HG02642 (cell line): ENCODE results near the gene FAM78B.

Source experiments
- ATAC-seq: cut with Tn5 transposase; IDR thresholded peaks from one replicate; pipeline ENCODE4 v1.9.1; 2021; ENCODE audit warnings: mild to moderate bottlenecking; ENCODE audit not compliant: unreplicated experiment, poor library complexity

Gene FAM78B

GRCh38 chr1:166080967-166081870 is 85.6 kb downstream of the FAM78B start:
- ATAC-seq, result no peak

- no peak for ATAC-seq
Measured at GRCh38 chr1:166080277-166080966, 86.4 kb downstream of the FAM78B start.

GRCh38 chr1:166079276-166079675 is 87.5 kb downstream of the FAM78B start:
- ATAC-seq, result no peak

DNA sequence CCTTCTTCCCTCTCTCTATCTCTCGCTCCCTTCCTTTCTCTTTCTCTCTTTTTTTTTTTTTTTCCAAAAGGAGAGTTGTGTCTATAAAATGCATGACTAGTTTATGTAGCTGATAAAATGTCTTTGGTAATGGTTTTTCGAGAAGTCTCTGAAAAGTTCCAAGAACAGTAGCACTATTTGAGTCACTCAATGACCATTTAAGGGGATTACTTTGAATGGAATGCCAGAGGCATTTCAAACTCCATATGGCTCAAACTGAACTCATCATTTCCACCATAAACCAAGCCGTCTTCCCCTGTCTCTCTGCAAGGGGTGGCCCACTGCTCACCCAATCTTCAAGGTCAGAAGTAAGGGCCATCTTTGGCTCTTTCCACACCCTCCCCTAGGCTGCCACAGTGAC is 93.3 kb downstream of the FAM78B start:
- no peak for ATAC-seq

DNA sequence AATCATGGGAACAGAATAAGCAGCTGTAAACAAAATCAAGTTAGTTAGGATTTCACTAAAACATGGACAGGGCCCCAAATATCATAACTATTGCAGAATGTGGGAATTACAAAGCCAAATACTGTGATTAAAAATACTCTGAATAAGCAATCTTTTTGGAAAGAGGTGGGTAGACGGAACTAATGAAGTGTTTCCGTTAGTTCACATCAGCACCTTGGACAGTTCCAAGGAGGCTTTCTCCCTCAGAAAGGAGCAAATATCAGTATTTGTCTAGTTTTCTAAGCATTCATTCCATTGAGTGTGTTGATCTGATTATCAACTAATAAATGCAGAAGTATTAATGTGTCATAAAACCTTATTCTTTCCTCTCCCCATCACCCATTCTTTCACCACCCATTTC is 97.4 kb downstream of the FAM78B start:
- ATAC-seq, result no peak

DNA sequence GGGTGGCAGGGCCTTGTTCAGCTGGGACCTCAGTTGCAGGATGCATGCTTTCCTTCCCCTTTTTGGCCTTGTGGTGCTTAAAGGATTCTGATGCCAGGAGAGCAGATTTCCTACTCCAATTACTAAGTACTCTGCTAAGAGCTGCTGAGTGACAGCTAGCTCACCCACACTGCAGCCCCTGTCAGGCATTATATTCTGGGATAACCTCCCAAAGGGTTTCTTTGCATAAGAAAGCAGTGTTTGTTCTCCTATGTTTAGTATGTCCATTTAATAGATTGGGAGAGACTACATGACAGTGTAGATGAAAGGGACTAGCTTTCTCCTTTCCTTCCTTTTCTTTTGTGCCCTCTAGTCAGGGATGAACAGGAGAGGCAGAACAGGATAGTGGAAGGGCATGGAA is 100.7 kb downstream of the FAM78B start:
- no peak for ATAC-seq

- ATAC-seq, result no peak
Measured at GRCh38 chr1:166064951-166065350, 101.8 kb downstream of the FAM78B start.

- no peak for ATAC-seq
Measured at GRCh38 chr1:166064313-166064926, 102.4 kb downstream of the FAM78B start.

GRCh38 chr1:166063701-166064100 is 103.1 kb downstream of the FAM78B start:
- ATAC-seq, result no peak

DNA sequence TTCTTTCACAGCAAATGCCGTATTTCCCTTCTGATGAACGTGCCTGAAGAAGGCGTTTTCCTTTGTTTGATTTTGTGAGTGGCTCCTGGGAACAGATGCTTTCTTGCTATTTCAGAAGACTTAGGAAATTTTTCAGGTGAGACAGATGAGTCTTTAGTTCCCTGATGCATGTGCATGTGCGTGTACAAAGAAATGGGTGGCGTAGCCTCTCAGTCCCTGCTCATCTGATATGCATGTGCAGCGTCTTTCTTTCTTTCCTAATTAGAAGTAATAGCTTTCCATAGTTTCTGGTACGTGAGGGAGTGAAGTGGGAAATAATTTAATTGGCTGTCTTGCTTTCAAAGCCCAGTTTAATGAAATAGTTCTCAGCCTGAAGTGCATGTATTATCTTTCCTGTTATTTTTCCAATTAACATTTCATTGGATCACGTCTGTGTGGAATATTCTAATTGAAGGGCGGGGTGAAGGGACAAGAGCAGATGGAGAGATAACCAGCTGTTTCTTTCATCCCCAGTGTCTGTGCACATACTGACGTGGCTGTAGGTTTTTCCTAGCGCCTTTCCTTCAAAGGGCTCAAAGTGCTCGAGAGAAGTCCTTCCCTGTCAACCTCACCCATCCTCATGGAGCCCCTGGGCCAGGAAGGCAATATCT is 104.3 kb downstream of the FAM78B start:
- ATAC-seq, result no peak

- ATAC-seq, result no peak
Measured at GRCh38 chr1:166057650-166058049, 109.2 kb downstream of the FAM78B start.

GRCh38 chr1:166053395-166053794 is 113.4 kb downstream of the FAM78B start:
- ATAC-seq, result no peak

DNA sequence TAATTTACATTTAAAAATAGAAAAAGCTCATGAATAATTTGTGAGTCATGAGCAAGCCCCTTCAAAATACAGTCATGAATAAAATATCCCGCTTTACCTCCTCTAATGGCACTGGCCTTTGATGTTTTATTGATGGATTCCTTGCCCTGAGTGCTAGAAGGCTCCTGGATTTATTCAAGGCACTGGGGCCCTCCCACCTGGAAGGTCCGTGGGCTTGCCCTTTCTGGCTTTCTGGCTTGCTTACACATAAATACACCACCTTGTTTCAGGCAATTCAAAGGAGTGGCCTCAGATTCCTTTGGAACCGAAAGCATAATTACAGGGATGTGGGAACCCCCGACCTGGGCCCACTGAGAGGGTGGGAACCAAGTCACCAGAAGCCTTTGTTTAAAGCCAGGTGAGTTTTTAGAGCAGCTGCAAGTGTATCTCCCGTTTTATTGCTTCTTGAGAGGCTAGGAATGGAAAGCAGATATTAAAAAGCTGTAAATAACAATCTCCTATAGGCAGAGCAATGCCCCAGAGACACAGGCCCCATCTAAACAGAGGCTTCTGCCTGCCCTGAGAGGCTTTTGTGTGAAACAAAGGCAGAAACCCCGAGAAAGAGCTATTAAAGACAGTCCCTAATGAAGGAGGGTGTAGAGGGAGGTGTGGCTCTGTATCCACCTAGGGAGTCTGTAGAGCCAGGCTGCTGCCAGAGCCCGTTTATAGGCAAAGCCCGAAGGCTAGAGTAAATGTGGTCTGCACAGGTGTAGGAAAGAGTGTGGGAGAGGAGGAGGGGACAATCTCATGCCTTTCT is 126.4 kb downstream of the FAM78B start:
- no peak for ATAC-seq

- ATAC-seq, result no peak
Measured at GRCh38 chr1:166039436-166040201, 127.2 kb downstream of the FAM78B start.

GRCh38 chr1:166036092-166036491 is 130.7 kb downstream of the FAM78B start:
- no peak for ATAC-seq

DNA sequence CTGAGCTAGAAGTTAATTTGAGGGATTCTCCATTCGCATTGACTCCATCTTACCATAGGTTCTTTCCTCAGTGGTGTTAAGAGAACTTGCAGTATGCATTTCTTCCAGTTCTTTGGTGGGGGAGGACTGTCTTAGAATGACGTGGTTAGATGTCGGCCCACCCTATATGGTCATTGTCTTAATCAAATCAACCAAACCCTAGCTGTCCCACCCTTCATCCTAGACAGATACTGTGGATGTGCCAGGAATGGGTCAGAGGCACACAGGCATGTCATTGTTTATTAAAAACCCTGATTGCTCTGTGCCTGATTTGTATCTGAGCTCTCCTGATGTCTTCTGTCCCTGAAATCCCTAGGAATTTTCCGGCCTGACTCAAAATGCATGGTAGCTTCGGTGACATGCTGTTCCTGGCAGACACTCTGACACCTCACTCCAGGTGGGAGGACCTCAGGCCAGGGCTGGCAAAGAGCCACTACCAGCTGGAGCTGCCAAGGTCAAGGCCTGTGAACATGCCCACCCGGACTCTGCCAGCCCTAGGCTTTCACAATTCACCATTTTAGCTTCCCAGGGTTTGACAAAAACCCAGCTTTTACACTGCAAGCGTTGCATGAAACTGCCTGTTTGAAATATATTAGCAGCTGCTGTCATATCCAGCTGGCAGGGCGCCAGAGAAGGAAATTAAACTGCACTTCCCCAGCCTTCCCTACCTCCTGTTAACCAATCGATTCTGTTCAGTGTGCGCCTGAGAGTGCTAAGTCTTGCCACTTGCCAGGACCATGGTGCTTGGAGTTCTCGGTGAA is 134.0 kb downstream of the FAM78B start:
- no peak for ATAC-seq

DNA sequence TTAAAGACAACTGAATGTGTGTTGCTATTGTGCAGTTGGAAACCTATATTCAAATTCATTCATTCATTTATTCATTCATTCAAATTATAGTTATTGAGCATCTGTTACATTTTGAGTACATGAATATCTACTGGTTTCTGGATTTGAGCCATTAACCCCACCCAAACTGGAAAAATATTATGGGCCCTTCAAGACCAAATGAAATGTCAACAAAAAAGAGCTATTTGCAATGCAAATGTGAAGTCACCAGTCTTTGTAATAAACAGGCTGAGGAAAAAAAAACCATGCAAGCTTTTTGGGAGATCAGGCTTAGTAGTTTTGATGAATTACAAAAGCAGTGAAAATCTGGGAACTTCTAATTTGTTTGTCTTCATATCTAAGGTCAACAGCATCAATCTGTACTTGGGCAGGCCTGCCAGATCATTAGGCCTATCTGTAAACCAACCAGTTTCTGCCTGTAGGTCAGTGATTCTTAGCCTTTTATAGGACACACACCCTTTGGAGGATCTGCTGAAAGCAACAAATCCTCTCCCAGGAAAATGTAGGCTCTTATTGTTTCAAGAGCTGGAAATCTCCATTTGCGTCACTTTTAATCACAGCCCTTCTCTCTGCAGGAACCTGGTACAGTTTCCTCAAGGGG is 134.7 kb downstream of the FAM78B start:
- no peak for ATAC-seq
